Fibroblast of skin of right biceps (primary cell): Measurements from ENCODE around the gene CNTRL.

Source experiments
- DNase-seq: peaks from one replicate; pipeline ENCODE4 v3.0.0-alpha.2; 2013

The CNTRL gene

DNA sequence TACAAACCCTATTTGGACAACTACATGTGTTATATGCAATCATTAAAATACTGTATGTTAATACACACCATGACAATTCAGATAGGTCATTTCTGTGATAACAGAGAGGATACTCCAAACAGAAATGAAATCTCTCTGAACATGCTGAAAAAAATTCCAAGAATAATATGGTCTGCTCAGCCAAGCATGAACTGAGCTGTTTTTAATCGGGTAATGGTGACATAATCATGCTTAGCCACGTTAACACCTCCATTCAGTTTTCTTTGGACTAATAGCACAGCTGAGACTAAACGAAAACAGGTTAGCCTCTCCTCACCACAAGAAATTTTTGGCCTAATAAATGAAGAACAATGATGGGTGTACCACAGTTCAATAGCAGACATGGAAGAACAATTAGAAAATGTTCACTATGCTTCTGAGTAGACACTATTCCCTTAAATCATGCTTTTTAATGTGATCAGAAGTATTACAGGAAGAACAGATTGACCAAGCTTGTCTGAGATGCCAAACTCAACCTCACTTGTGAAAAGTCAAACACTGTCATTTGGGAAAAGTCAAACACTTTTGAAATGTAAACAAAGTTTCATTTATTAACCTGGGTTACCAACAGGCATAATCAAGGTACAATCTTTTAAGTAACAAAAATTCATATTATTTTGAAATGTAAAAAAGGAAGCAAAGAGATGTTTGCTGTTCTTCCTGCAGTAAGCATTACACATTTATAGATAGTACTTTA is 107.5 kb downstream of the CNTRL start:
- DNase-seq = no peak

DNA sequence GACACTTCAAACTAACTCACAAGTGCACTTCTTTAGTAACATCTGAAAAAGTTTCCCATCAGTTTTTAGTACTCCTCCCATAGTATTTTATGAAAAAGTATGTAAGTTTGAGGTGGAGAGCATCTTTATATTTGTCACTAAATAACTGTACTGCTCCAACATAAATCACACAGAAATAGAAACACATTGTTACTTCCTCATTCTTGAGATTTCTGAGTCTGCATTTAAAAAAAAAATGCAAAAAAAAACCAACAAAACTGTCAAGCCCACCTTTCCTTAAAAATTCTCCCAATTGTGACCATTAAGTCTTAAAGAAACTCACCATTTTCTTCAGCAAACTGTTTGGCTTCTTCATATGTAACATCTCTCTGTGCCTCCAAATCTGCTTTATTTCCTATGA is 108.2 kb downstream of the CNTRL start:
- no peak for DNase-seq

DNA sequence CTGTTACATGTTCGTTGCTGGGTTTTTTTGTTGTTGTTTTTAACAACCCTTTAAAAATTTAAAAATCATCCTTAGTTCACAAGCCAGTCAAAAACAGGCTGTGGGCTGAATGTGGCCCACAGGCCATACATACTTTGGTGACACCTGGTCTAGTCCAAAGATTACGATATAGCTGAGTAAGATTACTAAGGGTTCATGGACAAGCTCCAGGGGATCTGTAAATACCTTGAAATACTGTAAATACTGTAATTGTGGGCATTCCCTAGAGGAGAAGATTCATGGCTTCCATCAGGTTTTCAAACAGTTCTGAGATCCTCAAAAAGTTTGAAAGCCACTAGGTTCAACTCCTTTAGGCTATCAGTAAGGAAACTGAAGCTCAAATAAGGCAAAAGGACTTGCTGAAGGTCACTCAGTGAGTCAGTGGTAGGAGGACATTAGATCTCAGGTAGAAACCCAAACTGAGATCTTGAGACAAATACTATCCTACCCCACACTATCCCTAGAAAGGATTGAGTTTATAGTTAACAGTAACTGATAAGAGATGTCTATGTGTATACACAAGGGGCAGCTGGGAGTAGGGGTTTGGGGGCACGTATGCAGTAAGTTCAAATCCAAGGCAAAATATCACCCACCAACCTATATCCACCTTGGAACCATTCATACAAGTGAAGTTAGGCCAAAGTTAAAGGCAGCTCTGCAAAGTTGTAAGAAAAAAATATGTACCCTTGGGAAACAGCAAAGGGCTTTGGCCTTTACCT is 109.1 kb downstream of the CNTRL start:
- no peak for DNase-seq

DNA sequence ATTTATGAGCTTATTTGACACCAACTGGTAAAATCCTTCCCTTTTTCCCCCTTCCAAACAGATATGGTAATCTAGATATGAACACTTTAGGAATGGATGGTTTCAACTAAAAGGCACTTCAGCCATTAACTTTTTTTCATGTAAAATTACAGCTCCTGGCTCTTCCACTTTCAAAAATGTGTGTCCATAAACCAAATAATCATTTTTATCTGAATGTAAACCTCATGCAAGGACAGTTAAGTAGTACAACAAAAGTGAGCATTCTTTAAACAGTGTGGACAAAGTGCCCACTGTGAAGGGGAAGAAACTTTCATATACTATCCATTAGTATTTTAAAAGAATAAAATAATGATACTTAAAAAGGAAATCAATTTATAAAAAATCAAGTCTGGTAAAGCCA is 109.7 kb downstream of the CNTRL start:
- no peak for DNase-seq

DNA sequence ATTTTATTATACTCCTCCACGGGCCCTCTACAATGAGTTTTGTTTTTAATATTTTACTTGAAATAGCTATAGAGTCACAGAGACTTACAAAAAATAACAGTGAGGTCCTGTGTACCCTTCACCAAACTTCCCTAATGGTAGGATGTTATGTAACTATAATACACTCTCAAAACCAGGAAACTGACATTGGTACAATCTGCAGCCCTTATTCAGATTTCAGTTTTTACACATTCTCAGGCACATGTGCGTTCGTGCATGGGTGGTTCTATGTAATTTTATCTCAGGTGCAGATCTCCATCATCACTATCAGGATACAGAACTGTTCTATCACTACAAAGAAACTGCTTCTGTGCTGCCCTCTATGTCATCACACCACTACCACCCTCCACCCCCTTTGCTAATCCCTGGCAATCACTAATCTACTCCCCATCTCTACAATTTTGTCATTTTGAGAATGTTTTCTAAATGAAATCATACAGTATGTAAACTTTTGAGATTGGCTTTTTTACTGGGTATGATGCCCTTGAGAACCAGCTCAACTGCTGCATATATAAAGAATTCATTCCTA is 110.5 kb downstream of the CNTRL start:
- no peak for DNase-seq

DNA sequence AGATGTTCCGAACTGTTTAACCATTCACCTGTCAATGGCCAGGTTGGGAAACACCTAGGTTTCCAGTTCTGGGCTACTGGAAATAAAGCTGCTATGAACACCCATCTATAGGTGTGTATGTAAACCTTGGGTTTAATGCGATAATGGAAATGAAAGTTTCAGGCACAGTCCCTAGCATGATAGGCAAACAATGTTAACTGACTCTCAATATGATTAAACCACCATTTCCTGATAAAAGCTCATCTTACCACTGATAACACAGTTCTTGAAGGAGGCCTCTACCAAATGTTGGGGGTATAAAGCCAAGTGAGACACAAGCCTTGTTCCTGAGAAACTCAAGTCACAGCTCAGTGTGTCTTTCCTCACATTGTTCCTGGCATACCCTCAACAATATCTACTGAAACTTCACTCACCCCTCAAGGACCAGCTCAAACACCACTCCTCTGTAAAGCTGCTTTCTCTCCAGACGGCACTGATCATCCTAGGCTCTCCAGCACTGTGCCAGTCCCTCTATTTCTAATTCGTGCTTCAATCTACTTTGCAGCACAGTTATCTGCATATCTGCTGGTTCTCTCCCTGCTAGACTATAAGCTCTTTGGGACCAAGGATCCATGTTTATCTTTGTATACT is 111.1 kb downstream of the CNTRL start:
- DNase-seq = no peak

DNA sequence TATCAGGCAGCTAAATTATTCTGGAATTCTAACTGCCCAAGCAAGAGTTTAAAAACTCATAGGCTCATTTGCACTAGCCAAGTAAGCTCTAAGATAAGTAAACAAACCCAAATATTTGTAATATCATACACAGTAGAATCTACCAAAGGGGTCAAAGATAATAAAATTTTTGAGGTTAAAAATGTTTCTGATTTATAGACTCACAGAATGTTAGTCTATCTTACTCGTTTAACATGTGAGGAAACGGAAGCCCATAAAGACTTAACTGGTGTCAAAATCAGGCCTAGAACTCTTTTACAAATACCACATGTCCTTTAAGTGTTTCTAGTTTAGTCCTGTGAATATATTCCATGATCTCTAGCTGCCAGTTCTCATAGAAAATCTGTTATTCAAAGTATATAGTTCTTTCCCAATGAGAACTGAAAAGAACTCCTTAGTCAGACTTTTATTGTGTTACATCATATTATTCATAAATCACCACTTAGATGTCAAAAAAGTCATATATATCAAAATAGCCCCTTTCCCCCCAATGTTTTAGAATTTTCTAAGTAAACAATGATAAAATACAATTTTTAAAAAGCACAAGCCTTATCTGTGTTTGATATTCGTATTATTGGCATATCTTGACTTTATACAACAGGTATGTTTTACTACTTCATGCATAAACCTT is 113.0 kb downstream of the CNTRL start:
- peak; percentile 11 for DNase-seq

DNA sequence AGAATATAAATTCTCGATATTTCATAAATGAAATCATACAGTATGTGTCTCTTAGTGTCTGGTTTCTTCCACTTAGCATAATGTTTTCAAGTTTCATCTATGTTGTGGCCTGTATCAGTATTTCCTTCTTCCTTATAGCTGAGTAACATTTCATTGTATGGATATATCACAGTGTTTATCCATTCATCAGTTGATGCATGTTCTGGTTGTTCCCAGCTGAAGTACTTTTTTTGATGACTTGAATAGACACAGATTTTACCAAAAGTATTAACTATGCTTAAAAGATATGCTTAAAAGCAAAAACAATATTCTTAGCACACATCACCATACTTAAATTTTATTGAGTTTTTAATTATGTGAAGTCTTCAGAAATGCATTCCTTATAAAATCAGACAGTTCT is 114.3 kb downstream of the CNTRL start:
- DNase-seq = no peak

DNA sequence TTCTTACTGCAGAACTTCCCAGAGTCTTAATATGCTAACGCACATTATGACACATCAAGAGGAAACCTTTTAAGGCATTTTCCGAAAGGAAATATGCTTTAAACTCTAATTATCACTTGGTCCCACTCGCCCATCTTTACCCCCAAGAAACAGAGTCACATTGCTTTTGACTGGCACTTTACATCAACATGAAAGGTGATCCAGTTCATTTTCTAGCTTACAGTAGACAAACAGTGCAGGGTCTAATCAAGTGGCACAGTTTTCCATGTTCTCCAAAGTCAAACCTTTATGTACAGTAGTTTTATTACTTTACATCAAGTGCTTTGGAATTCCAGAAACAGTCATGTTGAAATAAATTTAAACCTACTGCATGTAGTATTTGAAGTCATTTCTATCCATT is 114.9 kb downstream of the CNTRL start:
- DNase-seq = no peak

DNA sequence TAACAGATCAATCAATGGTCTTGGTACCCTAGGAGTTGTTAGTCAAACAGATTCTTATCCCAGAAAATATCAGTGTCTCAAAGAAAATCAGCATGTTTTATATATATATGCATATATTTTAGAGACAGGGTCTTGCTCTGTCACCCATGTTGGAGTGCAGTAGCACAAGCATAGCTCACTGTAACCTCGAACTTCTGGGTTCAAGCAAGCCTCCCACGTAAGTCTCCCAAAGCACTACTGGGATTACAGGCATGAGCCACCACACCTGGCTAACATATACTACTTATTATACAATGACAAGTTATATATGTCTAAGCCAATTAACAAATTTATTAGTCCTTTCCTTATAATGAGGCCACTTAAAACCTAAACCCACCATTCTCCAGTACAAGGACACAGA is 116.5 kb downstream of the CNTRL start:
- no peak for DNase-seq

DNA sequence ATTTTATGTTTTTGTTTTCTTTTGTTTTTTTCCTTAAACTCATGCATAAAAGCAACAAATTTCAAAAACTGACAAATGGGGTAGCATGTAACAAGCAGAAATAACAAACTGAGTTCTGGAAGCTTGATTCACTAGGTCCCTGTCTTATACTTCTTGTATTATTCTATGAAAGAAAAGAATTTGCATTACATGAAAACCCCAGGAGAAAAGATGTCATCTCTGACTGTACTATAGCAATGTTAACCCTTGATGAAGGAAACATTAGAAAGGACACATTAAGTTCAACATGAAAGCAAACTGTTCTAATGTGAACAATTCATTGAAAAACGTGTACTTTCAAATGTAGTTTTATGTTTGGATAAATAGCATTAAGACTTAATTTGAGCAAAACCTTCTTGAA is 117.8 kb downstream of the CNTRL start:
- no peak for DNase-seq

DNA sequence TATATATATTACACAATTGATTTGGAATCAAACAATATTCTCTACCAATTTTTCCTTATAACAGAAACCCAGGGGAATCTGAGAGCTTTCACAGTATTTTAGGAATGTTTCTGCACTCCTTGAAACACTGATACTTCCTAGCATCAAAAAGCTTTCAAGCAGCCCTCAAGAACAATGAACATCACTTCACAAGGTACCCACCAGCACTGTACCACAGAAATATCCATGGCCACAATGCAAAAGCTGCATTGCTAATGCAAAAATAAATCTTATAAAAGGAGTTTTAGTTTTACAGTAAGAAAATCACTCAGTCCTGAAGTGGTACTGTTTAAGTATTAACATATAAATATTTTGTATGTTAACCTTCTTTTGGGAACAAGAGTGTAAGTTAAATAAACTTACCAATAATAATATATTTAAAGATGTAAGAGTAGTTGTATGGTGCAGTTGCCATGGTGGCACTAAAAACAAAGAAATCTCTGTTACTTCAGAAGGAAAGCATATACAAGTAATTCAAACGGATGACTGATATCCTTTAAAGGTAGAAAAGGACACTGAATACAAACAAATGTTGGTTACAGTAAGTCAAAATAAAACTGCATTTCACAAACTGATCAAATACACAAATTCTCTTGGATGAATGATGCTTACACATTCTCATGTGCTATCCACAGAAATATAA is 118.3 kb downstream of the CNTRL start:
- DNase-seq = no peak

DNA sequence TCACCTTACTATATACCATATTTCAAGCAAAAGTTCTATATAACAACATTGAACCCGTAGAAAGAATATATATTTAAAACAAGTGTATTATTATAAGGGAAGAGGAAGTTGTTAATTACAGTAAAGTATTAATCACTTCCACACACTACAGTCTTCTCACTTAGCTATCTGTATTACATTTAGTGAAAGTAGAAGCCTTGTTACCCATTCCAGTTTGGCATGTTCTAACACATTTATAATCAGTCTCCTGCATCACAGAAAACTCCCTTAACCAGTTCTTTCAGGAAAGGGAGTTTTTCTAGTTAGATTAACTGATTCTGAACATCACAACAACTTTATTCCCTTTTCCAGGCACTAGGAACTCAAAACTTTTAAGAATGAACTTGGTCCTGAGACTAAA is 120.0 kb downstream of the CNTRL start:
- DNase-seq = no peak

DNA sequence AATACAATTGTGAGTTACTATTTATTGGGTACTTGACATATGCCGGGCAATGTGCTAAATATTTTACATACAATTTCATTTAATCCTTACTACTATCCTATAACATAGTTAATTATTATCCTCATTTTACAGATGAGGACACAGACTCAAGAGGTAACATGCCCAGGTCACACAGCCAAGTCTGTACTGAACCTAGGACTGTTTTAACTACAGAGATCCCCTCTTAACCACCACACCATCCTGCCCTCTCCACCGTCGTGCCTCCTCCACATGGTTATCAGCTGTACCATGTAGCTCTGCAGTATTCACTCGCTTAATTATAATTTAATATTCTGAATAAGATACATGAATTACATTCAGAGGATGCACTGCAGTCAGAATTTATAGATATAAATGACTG is 121.6 kb downstream of the CNTRL start:
- DNase-seq = no peak

DNA sequence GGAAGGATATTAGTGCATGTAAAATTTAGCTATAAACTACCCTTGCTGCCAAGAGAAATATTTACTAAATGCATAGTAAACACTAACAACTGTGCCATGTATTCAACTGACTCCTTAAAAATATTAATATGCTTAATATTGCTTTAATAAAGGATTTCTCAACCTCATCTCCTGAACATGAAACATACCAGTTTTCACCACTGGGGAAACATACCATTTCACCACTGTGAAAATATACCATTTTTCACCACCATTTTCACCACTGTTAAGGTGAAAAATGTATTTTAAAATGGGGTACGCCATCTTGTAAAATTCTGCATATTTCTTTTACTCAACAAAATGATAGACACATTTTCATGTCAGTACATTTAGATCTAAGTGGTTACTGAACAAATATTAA is 122.4 kb downstream of the CNTRL start:
- DNase-seq = no peak

DNA sequence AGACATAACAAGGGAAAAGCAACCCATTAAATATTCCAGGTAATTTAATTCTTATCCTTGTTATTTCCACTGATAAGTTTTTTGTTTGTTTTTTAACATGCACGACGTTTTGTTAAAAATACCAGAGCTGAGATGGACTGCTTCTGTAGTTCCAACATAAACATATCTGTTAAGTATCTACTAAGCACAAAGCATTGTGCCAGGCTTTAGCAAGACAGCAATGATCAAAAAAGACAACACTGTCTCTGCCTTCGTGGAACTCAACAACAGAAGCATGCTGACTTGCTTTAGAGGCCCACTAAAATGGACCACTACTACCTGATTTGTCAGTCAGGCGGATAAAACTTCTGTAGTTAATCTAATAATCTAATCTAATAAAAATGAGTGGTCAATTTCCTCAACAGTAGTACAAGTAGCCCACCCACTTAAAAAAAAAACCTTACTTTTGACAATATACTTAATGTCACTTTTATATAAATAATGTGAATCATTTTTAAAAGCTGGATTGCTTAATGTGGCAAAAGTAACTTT is 123.8 kb downstream of the CNTRL start:
- DNase-seq = no peak

DNA sequence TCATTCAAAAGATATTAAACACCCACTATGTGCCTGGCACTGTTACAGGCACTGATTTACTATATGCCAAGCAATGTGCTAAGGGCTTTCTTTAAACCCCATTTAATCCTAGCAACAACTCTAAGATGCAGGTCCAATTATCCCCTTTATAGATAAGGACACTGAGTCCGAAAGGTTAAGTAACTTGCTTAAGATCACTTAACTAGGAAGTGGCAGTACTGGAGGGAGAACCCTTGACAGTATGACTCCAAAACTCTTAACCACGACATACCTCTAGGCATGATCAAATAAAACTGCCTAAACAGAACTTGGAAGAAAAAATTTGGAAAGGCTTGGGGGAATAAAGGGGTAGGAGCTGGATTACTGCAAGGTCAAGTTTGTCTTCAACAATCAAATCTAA is 125.2 kb downstream of the CNTRL start:
- DNase-seq = no peak

DNA sequence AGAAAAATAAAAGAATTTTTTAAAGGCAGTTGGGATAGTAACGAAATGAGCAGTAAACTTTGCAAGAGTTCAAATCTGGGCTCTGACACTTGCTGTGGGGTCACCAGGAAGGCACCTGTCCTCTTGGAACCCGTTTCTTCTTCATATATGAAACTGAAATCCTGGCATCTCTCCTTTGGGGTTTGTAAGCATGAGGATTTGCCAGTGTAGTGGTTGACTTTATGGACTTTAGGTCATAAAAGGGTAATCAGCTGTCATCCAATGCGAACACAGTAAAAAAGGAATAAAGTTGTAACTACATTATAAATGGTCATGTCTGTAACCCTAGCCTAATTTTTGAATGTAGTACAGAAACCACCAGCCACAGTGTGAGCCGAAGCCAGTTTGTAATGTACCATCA is 125.6 kb downstream of the CNTRL start:
- DNase-seq = no peak

DNA sequence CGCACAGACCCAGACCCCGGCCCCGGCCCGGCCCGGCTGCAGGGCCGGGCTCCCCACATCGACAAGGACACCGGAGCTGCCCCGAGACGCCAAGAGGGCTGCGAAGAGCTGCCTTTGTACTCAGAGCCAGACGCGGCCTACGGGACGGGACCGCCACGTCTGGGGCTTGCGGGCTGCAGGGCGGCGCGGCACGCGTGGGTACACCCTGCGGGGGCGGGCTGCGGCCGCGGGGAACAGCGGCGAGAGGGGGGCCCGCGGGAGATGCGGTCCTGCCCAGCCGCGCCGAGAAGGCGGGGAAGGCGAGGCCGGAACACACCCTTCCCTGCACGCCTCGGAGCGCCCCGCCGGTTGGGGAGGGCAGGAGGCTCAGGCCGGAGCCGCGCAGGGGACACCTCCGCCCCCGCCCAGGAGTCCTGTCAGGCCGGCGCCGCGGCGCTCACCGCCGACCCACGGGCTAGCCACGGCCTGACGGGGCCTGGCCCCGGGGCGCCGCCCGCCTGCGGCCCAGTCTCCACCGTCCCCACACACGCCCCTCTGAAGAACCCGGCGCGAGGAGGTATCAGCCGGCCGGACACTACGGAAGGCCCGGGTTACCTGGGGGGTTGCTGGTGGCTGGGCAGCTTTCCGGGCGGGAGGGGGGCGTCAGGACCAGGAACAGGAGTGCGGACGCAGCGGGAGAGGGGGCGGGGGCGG is 126.4 kb downstream of the CNTRL start:
- no peak for DNase-seq

DNA sequence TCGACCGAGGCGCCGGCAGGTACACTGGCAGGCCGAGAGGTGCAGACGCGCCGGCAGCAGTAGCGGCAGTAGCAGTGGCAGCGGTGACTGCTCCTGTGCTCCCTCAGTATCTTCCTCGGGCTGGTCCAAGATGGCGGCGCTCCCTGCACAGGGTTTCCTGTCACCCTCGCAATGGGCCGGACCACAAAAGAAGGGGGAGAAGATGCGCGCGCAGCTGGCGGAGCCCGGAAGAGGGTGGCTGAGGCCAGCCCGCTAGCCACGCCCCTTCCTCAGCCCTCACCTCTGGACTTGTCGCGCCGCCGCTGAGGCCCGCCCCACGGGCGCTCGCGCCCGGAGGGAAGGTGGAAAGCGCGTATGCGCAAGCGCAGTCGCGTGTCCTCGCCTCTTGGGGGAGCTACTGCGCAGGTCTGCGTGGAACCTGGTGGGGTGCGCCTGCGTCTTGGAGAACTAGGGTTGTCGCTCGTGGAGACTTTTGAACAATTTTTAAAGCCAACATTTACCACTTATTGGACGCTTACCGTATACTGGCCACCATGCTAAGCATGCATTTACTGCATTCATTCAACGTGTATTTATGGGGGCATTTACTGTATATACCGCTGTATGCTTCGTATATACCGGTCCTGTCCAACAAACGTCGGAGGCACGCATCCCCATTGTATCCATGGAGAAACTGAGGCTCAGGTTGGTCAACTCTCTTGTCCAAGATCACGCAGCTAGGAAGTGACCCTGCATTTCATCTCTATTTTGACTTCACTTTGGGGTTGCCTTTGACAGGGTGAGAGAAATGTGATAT is 127.2 kb downstream of the CNTRL start, which contains the start of gene RAB14:
Gene RAB14, minus strand, starts transcription at position 132 of the 796 bp plus-strand sequence. CDS start 8,457 bp downstream, outside the sequence.
- peak; percentile 98 for DNase-seq

DNA sequence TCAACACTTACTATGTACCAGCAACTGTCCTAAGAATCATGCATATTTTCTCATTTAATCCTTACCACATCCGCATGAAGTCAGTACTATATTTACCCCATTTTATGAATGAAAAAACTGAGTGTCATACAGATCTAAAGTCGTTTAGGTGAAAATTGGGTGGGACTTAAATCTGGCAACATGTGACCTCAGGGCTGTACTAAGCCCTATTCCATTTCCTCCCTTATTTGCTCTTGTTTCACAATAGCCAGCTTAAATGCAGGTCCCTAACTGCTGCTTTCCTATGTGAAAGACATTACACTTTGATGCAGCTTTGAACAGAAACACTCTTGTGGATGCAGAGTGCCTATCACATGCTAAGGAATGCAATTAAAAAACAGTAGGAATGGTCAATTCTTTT is 129.4 kb downstream of the CNTRL start:
- DNase-seq = no peak
